Measurements from ENCODE around the gene SCGB1A1. TPM values are rescaled to one million over a fixed set of nuclear protein-coding genes. Genes with fewer than 3 reads are reported as not detected.

Gene SCGB1A1
- total and polyA plus RNA-seq, 9 donors: 1.8 to 11.6 TPM; not detected in 7

DNA sequence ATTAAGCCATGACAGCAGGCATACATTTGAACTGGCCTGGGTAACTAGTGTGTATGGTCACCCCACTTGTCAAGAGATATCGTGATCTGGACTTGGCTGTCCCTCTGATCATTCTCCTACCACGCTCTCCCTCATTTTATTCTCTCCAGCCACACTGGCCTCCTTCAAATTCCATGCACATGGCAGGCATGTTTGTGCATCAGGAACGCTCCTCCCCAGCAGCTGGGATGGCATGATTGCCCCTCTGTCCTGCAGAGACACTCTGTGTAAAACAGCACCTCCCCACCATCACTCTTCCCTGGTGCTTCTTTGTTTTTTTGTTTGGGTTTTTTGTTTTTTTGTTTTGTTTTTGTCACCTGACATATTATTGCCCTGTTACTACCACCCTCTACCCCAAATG is 31.5 kb upstream of the SCGB1A1 start:
- DNase-seq: no peak
- 90 to 93% (median 90%) methylated on average over 3 of the region's 3 CpGs for WGBS, 3 donors
- Histone ChIP-seq H3K27me3 (no peaks in the 10 kb centered on the region), H3K27ac (no peak overlapping the region), H3K9me3 (no peaks in the 10 kb centered on the region), H3K36me3 (no peaks in the 10 kb centered on the region), H3K4me3 (no peak overlapping the region), H3K4me1 (ENCODE audit: insufficient read depth) (no peaks in the 10 kb centered on the region)
- intact Hi-C loops (cut with DNase I): loop anchor here in 1 of 4 donors (10.0 kb wide), 1 partner anchor 477 kb away; no protein-coding TSS in a partner anchor
- TF ChIP-seq POLR2A (IDR thresholded peaks at IDR 0.05) (no peak), EP300 (IDR thresholded peaks at IDR 0.05) (no peak)
- TF ChIP-seq, protein P1, sequence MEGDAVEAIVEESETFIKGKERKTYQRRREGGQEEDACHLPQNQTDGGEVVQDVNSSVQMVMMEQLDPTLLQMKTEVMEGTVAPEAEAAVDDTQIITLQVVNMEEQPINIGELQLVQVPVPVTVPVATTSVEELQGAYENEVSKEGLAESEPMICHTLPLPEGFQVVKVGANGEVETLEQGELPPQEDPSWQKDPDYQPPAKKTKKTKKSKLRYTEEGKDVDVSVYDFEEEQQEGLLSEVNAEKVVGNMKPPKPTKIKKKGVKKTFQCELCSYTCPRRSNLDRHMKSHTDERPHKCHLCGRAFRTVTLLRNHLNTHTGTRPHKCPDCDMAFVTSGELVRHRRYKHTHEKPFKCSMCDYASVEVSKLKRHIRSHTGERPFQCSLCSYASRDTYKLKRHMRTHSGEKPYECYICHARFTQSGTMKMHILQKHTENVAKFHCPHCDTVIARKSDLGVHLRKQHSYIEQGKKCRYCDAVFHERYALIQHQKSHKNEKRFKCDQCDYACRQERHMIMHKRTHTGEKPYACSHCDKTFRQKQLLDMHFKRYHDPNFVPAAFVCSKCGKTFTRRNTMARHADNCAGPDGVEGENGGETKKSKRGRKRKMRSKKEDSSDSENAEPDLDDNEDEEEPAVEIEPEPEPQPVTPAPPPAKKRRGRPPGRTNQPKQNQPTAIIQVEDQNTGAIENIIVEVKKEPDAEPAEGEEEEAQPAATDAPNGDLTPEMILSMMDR (IDR thresholded peaks at IDR 0.05): no peak

GRCh38 chr11:62388999-62389398 is 29.8 kb upstream of the SCGB1A1 start:
- no peak for DNase-seq
- intact Hi-C loops (cut with DNase I): loop anchor here in 1 of 4 donors (10.0 kb wide), 1 partner anchor 476 kb away; no protein-coding TSS in a partner anchor
- H3K4me1 ChIP-seq (ENCODE audit: insufficient read depth): no peaks in the 10 kb centered on the region
- TF ChIP-seq EP300 (IDR thresholded peaks at IDR 0.05): no peak
- TF ChIP-seq, protein P1 (IDR thresholded peaks at IDR 0.05): no peak
- no peak for TF ChIP-seq POLR2A (IDR thresholded peaks at IDR 0.05)
- no peaks in the 10 kb centered on the region for H3K27me3 ChIP-seq
- H3K27ac ChIP-seq: no peak overlapping the region
- no peaks in the 10 kb centered on the region for H3K9me3 ChIP-seq
- H3K36me3 ChIP-seq: no peaks in the 10 kb centered on the region
- H3K4me3 ChIP-seq: no peak overlapping the region
- 78 to 79% (median 79%) methylated on average over 11 of the region's 11 CpGs for WGBS, 3 donors

GRCh38 chr11:62390237-62390636 is 28.6 kb upstream of the SCGB1A1 start:
- TF ChIP-seq, protein P1 (IDR thresholded peaks at IDR 0.05): no peak
- TF ChIP-seq POLR2A (IDR thresholded peaks at IDR 0.05) (no peak), EP300 (IDR thresholded peaks at IDR 0.05) (no peak)
- H3K36me3 ChIP-seq: no peaks in the 10 kb centered on the region
- no peak for DNase-seq
- no peaks in the 10 kb centered on the region for H3K9me3 ChIP-seq
- no peaks in the 10 kb centered on the region for H3K4me1 ChIP-seq (ENCODE audit: insufficient read depth)
- WGBS, 3 donors: 71 to 80% (median 73%) methylated on average over 5 of the region's 5 CpGs
- no peak overlapping the region for H3K27ac ChIP-seq
- intact Hi-C loops (cut with DNase I): loop anchor here in 3 of 4 donors (5.0 to 10.0 kb wide), 3 partner anchors 285 to 465 kb away; partner anchors contain the start of genes LBHD1 (in 1 of the 3), UBXN1 (in 1 of the 3) and UQCC3 (in 1 of the 3)
- H3K4me3 ChIP-seq: no peak overlapping the region
- H3K27me3 ChIP-seq: no peaks in the 10 kb centered on the region

DNA sequence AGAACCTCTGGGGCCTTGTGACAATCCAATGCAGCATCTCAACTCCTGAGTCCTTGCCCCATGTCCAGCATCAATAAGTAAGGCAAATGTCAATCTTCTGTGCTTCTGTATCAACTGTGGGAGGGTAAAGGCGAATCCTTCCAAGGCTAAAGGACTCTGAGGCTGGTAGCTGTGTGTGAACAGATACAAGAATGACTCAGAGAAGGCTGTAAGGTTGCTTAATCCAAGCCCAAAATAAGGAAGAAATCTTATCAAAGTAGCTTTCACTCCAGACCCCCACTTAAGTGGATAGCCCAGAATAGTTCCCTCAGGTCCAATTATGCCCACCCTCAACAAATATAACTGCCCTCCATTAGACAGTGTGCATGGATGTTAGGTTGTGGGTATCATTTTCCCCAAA is 28.1 kb upstream of the SCGB1A1 start:
- DNase-seq: no peak

More for the DNA sequence above, 28.1 kb upstream of the SCGB1A1 start:
- Histone ChIP-seq H3K4me1 (ENCODE audit: insufficient read depth) (peaks cover 1% of the 10 kb centered on the region), H3K4me3 (no peak overlapping the region), H3K27me3 (no peaks in the 10 kb centered on the region), H3K27ac (no peak overlapping the region), H3K36me3 (no peaks in the 10 kb centered on the region), H3K9me3 (no peaks in the 10 kb centered on the region)
- TF ChIP-seq, protein P1 (IDR thresholded peaks at IDR 0.05): no peak
- TF ChIP-seq EP300 (IDR thresholded peaks at IDR 0.05): no peak
- TF ChIP-seq POLR2A (IDR thresholded peaks at IDR 0.05): no peak
- WGBS, 3 donors: 71 to 87% (median 79%) methylated on average over 1 of the region's 1 CpG
- intact Hi-C loops (cut with DNase I): loop anchor here in 3 of 4 donors (5.0 to 10.0 kb wide), 3 partner anchors 284 to 464 kb away; partner anchors contain the start of genes LBHD1 (in 1 of the 3), UBXN1 (in 1 of the 3) and UQCC3 (in 1 of the 3)

Measured in ovary (tissue), 9 donors.